OCI-LY1 (cell line): ENCODE measurements around the gene GAPDHS.

Source experiments
- H2AFZ ChIP-seq: fragments of 200-600 bp; sonication (generic), shearing (Covaris generic); 2 replicates; pipeline ENCODE4 v1.6.0; 2014; ENCODE audit warnings: antibody characterized with exemption, mild to moderate bottlenecking, low read length
- H3F3A ChIP-seq: fragments of 200-600 bp; sonication (generic), shearing (Covaris generic); 2 replicates; pipeline ENCODE4 v1.6.0; 2014; ENCODE audit warnings: mild to moderate bottlenecking, antibody characterized with exemption, low read length, moderate library complexity; ENCODE audit not compliant: insufficient read depth
- H3K27ac ChIP-seq: fragments of 200-600 bp; sonication (generic); 2 replicates; pipeline ENCODE4 v1.5.1; 2014; ENCODE audit warnings: low read length, mixed run types, mild to moderate bottlenecking, low read depth; ENCODE audit not compliant: poor library complexity, severe bottlenecking
- H3K27me3 ChIP-seq: fragments of 200-600 bp; sonication (generic); 2 replicates; pipeline ENCODE4 v1.6.0; 2014; ENCODE audit warnings: antibody characterized with exemption, mild to moderate bottlenecking, low read length, moderate library complexity; ENCODE audit not compliant: insufficient read depth
- H3K36me3 ChIP-seq: fragments of 200-600 bp; sonication (generic); 2 replicates; pipeline ENCODE4 v1.6.1; 2014; ENCODE audit warnings: mild to moderate bottlenecking, antibody characterized with exemption, low read length, moderate library complexity, mixed read lengths; ENCODE audit not compliant: insufficient read depth
- H3K4me1 ChIP-seq: fragments of 200-600 bp; sonication (generic); 2 replicates; pipeline ENCODE4 v1.5.1; 2014; ENCODE audit warnings: mild to moderate bottlenecking, low read length, moderate library complexity; ENCODE audit not compliant: insufficient read depth, severe bottlenecking
- H3K4me2 ChIP-seq: fragments of 200-600 bp; sonication (generic), shearing (Covaris generic); 2 replicates; pipeline ENCODE4 v1.6.1; 2014; ENCODE audit warnings: low read length
- H3K4me3 ChIP-seq: fragments of 200-600 bp; sonication (generic); 2 replicates; pipeline ENCODE4 v1.5.1; 2014; ENCODE audit warnings: low read length, low read depth, mild to moderate bottlenecking, mixed read lengths; ENCODE audit not compliant: poor library complexity, severe bottlenecking
- H3K79me2 ChIP-seq: fragments of 200-600 bp; shearing (Covaris generic); 2 replicates; pipeline ENCODE4 v1.6.1; 2016; ENCODE audit warnings: mixed run types, low read length, mixed read lengths; ENCODE audit not compliant: insufficient read depth
- H3K9ac ChIP-seq: fragments of 200-600 bp; sonication (generic), shearing (Covaris generic); 2 replicates; pipeline ENCODE4 v1.6.1; 2014; ENCODE audit warnings: mild to moderate bottlenecking, low read length, mixed read lengths
- H3K9me2 ChIP-seq: fragments of 200-600 bp; sonication (generic), shearing (Covaris generic); 2 replicates; pipeline ENCODE4 v1.6.1; 2014; ENCODE audit warnings: low read depth, mild to moderate bottlenecking, low read length, mixed read lengths
- H3K9me3 ChIP-seq: fragments of 200-600 bp; shearing (Covaris generic); 2 replicates; pipeline ENCODE4 v1.6.1; 2014; ENCODE audit warnings: low read length, mixed read lengths
- H4K20me1 ChIP-seq: fragments of 200-600 bp; sonication (generic), shearing (Covaris generic); 2 replicates; pipeline ENCODE4 v1.6.0; 2016; ENCODE audit warnings: mild to moderate bottlenecking, low read length; ENCODE audit not compliant: insufficient read depth
- EZH2 ChIP-seq: fragments of 200-600 bp; sonication (generic), shearing (Covaris generic); IDR thresholded peaks from 2 replicates; pipeline ENCODE4 v1.8.0; 2017; ENCODE audit warnings: borderline replicate concordance, mixed run types, mild to moderate bottlenecking, antibody characterized with exemption, low read length, moderate library complexity, mixed read lengths
- TF ChIP-seq, protein P1 (sequence below): fragments of 200-600 bp; sonication (generic), shearing (Covaris generic); IDR thresholded peaks from 2 replicates; pipeline ENCODE4 v1.5.1; 2017; ENCODE audit warnings: mild to moderate bottlenecking, antibody characterized with exemption, low read length, moderate library complexity, mixed read lengths

The GAPDHS gene

DNA sequence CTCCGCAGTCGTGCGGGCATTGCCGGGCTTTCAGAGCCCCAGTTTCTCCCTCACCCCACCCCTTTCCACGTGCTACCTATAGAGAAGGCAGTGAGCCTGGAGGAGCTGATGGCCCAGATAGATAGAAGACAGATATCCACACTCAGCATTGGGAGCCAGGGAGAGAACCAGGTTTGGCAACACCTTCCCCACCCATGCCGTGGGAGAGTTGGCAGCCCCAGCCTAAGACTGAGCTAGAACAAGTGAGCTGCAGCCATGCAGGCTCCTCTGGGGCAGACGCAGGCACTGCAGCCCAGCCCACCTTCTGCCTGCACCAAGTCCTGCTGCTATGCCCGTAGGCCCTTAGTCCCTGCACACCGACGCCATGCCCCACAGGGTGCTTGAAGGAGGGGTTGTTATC is 32.6 kb upstream of the GAPDHS start:
- Histone ChIP-seq H3K27me3 (peaks cover 7% of the 10 kb centered on the region; the same call in 1 of the 2 replicates), H2AFZ (no peak overlapping the region), H3K79me2 (no peaks in the 10 kb centered on the region), H3K27ac (no peak overlapping the region), H3K4me1 (no peaks in the 10 kb centered on the region), H3K9ac (no peak overlapping the region), H3K36me3 (no peaks in the 10 kb centered on the region), H4K20me1 (no peaks in the 10 kb centered on the region), H3K4me2 (no peak overlapping the region), H3F3A (no peaks in the 10 kb centered on the region), H3K9me2 (no peaks in the 10 kb centered on the region), H3K9me3 (no peaks in the 10 kb centered on the region), H3K4me3 (no peak overlapping the region)
- TF ChIP-seq EZH2, result no peak
- TF ChIP-seq, protein P1, sequence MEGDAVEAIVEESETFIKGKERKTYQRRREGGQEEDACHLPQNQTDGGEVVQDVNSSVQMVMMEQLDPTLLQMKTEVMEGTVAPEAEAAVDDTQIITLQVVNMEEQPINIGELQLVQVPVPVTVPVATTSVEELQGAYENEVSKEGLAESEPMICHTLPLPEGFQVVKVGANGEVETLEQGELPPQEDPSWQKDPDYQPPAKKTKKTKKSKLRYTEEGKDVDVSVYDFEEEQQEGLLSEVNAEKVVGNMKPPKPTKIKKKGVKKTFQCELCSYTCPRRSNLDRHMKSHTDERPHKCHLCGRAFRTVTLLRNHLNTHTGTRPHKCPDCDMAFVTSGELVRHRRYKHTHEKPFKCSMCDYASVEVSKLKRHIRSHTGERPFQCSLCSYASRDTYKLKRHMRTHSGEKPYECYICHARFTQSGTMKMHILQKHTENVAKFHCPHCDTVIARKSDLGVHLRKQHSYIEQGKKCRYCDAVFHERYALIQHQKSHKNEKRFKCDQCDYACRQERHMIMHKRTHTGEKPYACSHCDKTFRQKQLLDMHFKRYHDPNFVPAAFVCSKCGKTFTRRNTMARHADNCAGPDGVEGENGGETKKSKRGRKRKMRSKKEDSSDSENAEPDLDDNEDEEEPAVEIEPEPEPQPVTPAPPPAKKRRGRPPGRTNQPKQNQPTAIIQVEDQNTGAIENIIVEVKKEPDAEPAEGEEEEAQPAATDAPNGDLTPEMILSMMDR, result no peak

DNA sequence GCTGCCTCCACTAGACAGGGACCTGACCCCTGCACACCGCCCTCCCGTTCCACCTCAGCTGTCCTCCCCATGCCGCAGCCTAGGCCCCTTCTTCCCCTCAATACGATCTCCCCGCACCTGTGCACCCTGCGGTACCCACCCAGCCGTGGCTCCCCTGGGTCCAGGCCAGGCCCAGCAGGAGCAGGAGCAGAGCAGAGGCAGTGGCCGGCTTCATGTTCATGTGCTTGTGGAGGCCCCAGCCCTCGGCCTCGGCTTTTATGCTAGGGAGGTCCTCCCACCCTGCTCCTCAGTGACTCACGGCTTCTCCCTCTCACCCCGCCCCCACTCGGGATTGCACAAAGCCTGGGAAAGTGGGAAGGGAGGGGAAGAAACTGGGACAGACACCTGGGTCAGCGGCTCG is 31.6 kb upstream of the GAPDHS start:
- Histone ChIP-seq H3K36me3 (no peaks in the 10 kb centered on the region), H3K79me2 (no peaks in the 10 kb centered on the region), H4K20me1 (no peaks in the 10 kb centered on the region), H3K27ac (no peak overlapping the region), H3K4me3 (no peak overlapping the region), H3K9me2 (no peaks in the 10 kb centered on the region), H3F3A (no peaks in the 10 kb centered on the region), H3K4me1 (no peaks in the 10 kb centered on the region), H3K9ac (no peak overlapping the region), H3K9me3 (no peaks in the 10 kb centered on the region), H3K27me3 (peaks cover 12% of the 10 kb centered on the region; the same call in 1 of the 2 replicates), H2AFZ (no peak overlapping the region), H3K4me2 (no peak overlapping the region)
- TF ChIP-seq EZH2, result no peak
- TF ChIP-seq, protein P1, result no peak

- Histone ChIP-seq H3K4me3 (no peak overlapping the region), H3K27me3 (peaks cover 7% of the 10 kb centered on the region; the same call in 1 of the 2 replicates), H2AFZ (no peak overlapping the region), H3F3A (no peaks in the 10 kb centered on the region), H4K20me1 (no peaks in the 10 kb centered on the region), H3K4me1 (no peaks in the 10 kb centered on the region), H3K79me2 (no peaks in the 10 kb centered on the region), H3K27ac (no peak overlapping the region), H3K9me2 (no peaks in the 10 kb centered on the region), H3K4me2 (no peak overlapping the region), H3K36me3 (no peaks in the 10 kb centered on the region), H3K9me3 (no peaks in the 10 kb centered on the region), H3K9ac (no peak overlapping the region)
- TF ChIP-seq, protein P1, result no peak
- no peak for TF ChIP-seq EZH2
These were observed 30.5 kb upstream of the GAPDHS start for GRCh38 chr19:35502751-35503150.
